Neural progenitor cell (in vitro differentiated cells): Measurements from ENCODE around the gene FTCD. TPM values are rescaled to one million over a fixed set of nuclear protein-coding genes. Genes with fewer than 3 reads are reported as not detected.
A peak's percentile ranks its signal among the peaks of the same experiment; 100 is the strongest.
"Not testable (repeated sequence)": the region's sequence is repeated elsewhere in the genome, so short reads cannot be mapped to it uniquely, and the experiment has no call there.

Experiments
- DNase-seq: peaks from one replicate; pipeline ENCODE4 v3.0.0-alpha.2; 2016; ENCODE audit warnings: low spot score
- H2AFZ ChIP-seq: fragments of 200-600 bp; sonication (generic); replicated peaks from 2 replicates; pipeline ENCODE4 v1.6.1; 2016; ENCODE audit warnings: antibody characterized with exemption
- H3F3A ChIP-seq: fragments of 200-600 bp; sonication (generic); 2 replicates; pipeline ENCODE4 v1.6.1; 2016; ENCODE audit warnings: antibody characterized with exemption, low read depth
- H3K27ac ChIP-seq: fragments of 200-600 bp; sonication (generic); 2 replicates; pipeline ENCODE4 v1.5.1; 2016; ENCODE audit warnings: mild to moderate bottlenecking
- H3K27me3 ChIP-seq: fragments of 200-600 bp; sonication (generic); 2 replicates; pipeline ENCODE4 v1.6.1; 2016; ENCODE audit warnings: mild to moderate bottlenecking, moderate library complexity
- H3K36me3 ChIP-seq: fragments of 200-600 bp; sonication (generic); 2 replicates; pipeline ENCODE4 v1.5.1; 2016
- H3K4me1 ChIP-seq: fragments of 200-600 bp; sonication (generic); 2 replicates; pipeline ENCODE4 v1.6.1; 2016; ENCODE audit warnings: mixed run types
- H3K4me2 ChIP-seq: fragments of 200-600 bp; sonication (generic); 2 replicates; pipeline ENCODE4 v1.6.1; 2016
- H3K4me3 ChIP-seq: fragments of 200-600 bp; sonication (generic); 2 replicates; pipeline ENCODE4 v1.5.1; 2016
- H3K79me2 ChIP-seq: fragments of 200-600 bp; sonication (generic); 2 replicates; pipeline ENCODE4 v1.6.1; 2016; ENCODE audit warnings: low read depth
- H3K9ac ChIP-seq: fragments of 200-600 bp; sonication (generic); 2 replicates; pipeline ENCODE4 v1.6.1; 2016
- H3K9me3 ChIP-seq: fragments of 200-600 bp; sonication (generic); 2 replicates; pipeline ENCODE4 v1.5.1; 2016; ENCODE audit warnings: low read depth
- H4K20me1 ChIP-seq: fragments of 200-600 bp; sonication (generic); 2 replicates; pipeline ENCODE4 v1.6.1; 2016; ENCODE audit warnings: low read depth
- H3K27ac Mint-ChIP-seq: 3 replicates; pipeline ENCODE4 v1.8.0; 2021; ENCODE audit warnings: mixed read lengths
- H3K27me3 Mint-ChIP-seq: 2 replicates; pipeline ENCODE4 v1.8.0; 2022; ENCODE audit warnings: low read depth, mild to moderate bottlenecking, inconsistent platforms, moderate library complexity, mixed read lengths; ENCODE audit not compliant: insufficient read depth
- H3K36me3 Mint-ChIP-seq: 3 replicates; pipeline ENCODE4 v1.8.0; 2021; ENCODE audit warnings: mixed read lengths
- H3K4me1 Mint-ChIP-seq: 3 replicates; pipeline ENCODE4 v1.8.0; 2021; ENCODE audit warnings: mixed read lengths
- H3K4me3 Mint-ChIP-seq: 3 replicates; pipeline ENCODE4 v1.8.0; 2021; ENCODE audit warnings: mild to moderate bottlenecking, moderate library complexity, mixed read lengths
- H3K9me3 Mint-ChIP-seq: 3 replicates; pipeline ENCODE4 v1.8.0; 2020; ENCODE audit warnings: mixed read lengths
- EZH2 ChIP-seq: fragments of 200-600 bp; sonication (generic); IDR thresholded peaks from 2 replicates; pipeline ENCODE4 v1.6.1; 2017; ENCODE audit warnings: antibody characterized with exemption, mild to moderate bottlenecking, moderate library complexity
- EZH2phosphoT487 ChIP-seq: fragments of 200-600 bp; sonication (generic); IDR thresholded peaks from 2 replicates; pipeline ENCODE4 v1.6.1; 2017; ENCODE audit warnings: antibody characterized with exemption
- total RNA-seq: library from RNA; depleted of rRNA; stranded (reverse); fragments of >200 nt; gene quantifications from 2 replicates; pipeline ENCODE4 v1.2.3, GENCODE V29; 2015; ENCODE audit warnings: low replicate concordance
- TF ChIP-seq, protein P1 (sequence below): fragments of 200-600 bp; sonication (generic); IDR thresholded peaks from 2 replicates; pipeline ENCODE4 v1.5.1; 2017; ENCODE audit warnings: antibody characterized with exemption, mild to moderate bottlenecking

Gene FTCD
- total RNA-seq, 1 donor from 2014 or later: not detected

DNA sequence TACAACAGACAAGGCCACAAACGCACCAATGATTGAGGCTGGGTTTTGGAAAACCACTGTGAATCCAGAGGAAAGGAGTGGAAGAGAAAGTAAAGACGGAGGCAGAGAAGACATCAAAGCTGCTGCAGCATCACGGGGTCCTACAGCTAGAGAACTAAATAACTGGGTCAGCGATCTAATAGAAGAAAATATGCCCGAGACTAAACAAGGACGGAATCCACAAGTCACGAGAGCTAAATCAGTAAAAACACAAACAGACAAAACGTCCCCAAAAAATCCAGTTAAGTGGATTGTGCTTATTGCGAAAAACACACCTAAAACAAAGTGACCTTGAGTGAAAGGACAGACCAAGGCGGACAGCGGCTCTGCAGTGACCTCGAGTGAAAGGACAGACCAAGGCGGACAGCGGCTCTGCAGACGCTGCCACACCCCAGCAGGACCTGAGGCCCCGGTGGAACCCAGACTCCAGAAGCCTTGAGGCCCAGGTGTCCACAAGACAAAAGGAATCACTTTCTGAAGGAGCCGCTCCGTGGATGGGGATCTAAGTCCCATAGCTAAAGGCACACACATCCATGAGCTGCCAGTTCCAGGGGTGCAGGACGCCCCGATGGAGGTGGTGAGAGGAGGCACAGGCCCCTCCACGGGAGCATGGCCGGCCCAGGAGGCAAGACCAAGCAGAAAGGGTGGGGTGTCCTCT lies 6.0 kb downstream of the FTCD start:
- Histone ChIP-seq H3F3A (peaks cover 15% of the 10 kb centered on the region), H4K20me1 (no peaks in the 10 kb centered on the region), H3K4me3 (no peak overlapping the region), H2AFZ (no peak overlapping the region), H3K9ac (no peak overlapping the region), H3K27me3 (no peaks in the 10 kb centered on the region), H3K36me3 (no peaks in the 10 kb centered on the region), H3K9me3 (no peaks in the 10 kb centered on the region), H3K27ac (no peak overlapping the region), H3K4me1 (peaks cover 10% of the 10 kb centered on the region), H3K79me2 (no peaks in the 10 kb centered on the region), H3K4me2 (no peak overlapping the region)
- peaks cover 17% of the 10 kb centered on the region for H3K4me1 Mint-ChIP-seq
- no peaks in the 10 kb centered on the region for H3K9me3 Mint-ChIP-seq
- no peak for DNase-seq
- peaks cover 6% of the 10 kb centered on the region for H3K27me3 Mint-ChIP-seq
- TF ChIP-seq EZH2phosphoT487: no peak
- TF ChIP-seq EZH2: no peak
- TF ChIP-seq, protein P1, sequence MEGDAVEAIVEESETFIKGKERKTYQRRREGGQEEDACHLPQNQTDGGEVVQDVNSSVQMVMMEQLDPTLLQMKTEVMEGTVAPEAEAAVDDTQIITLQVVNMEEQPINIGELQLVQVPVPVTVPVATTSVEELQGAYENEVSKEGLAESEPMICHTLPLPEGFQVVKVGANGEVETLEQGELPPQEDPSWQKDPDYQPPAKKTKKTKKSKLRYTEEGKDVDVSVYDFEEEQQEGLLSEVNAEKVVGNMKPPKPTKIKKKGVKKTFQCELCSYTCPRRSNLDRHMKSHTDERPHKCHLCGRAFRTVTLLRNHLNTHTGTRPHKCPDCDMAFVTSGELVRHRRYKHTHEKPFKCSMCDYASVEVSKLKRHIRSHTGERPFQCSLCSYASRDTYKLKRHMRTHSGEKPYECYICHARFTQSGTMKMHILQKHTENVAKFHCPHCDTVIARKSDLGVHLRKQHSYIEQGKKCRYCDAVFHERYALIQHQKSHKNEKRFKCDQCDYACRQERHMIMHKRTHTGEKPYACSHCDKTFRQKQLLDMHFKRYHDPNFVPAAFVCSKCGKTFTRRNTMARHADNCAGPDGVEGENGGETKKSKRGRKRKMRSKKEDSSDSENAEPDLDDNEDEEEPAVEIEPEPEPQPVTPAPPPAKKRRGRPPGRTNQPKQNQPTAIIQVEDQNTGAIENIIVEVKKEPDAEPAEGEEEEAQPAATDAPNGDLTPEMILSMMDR: no peak
- peak overlapping the region; percentile 13 for H3K27ac Mint-ChIP-seq
- H3K4me3 Mint-ChIP-seq: no peak overlapping the region
- H3K36me3 Mint-ChIP-seq: no peaks in the 10 kb centered on the region

DNA sequence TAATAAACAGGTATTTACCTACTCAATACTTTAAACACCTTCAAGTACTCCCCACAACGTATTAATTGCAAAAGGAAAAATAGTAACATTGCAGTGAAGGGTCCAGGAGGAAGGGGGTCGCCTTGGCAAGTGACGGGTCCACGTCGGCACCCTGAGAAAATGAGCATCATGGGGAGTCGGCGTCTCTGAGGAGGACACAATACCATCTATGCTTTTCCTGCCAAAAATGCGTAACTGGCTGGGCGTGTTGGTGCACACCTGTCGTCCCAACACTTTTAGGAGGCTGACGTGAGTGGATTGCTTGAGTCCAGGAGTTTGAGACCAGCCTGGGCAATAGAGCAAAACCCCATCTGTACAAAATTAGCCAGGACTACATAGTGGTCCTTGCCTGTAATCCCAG lies 7.3 kb downstream of the FTCD start:
- H3K4me1 Mint-ChIP-seq: peaks cover 25% of the 10 kb centered on the region
- H3K9ac ChIP-seq: no peak overlapping the region
- no peak for DNase-seq
- H3K27me3 Mint-ChIP-seq: peaks cover 6% of the 10 kb centered on the region
- H3K4me1 ChIP-seq: peaks cover 5% of the 10 kb centered on the region
- H3K27me3 ChIP-seq: peaks cover 3% of the 10 kb centered on the region
- no peak for TF ChIP-seq EZH2phosphoT487
- TF ChIP-seq EZH2: no peak
- TF ChIP-seq, protein P1: no peak
- no peaks in the 10 kb centered on the region for H3K9me3 ChIP-seq
- no peak overlapping the region for H3K27ac Mint-ChIP-seq
- no peaks in the 10 kb centered on the region for H4K20me1 ChIP-seq
- H2AFZ ChIP-seq: no peak overlapping the region
- H3K4me3 Mint-ChIP-seq: no peak overlapping the region
- no peaks in the 10 kb centered on the region for H3K9me3 Mint-ChIP-seq
- peaks cover 15% of the 10 kb centered on the region for H3F3A ChIP-seq
- no peak overlapping the region for H3K27ac ChIP-seq
- no peaks in the 10 kb centered on the region for H3K36me3 ChIP-seq
- H3K36me3 Mint-ChIP-seq: no peaks in the 10 kb centered on the region
- no peak overlapping the region for H3K4me2 ChIP-seq
- H3K79me2 ChIP-seq: no peaks in the 10 kb centered on the region
- H3K4me3 ChIP-seq: no peak overlapping the region

DNA sequence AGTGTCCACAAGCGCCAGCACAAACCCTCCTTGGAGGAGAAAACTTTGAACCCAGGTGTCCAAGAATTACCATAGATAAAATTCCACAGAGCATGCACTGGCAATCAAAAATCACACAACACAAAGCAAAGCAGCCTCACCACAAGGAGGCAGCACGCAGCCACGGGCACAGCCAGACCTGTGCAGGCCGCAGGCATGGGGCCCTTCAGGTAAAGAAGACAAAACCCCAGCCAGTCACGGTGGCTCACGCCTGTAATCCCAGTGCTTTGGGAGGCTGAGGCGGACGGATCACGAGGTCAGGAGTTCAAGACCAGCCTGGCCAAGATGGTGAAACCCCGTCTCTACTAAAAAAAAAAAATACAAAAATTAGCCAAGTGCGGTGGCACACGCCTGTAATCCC lies 8.0 kb downstream of the FTCD start:
- H3K36me3 ChIP-seq, H3K4me2 ChIP-seq, H3K79me2 ChIP-seq, H3K27ac Mint-ChIP-seq, H3K27me3 ChIP-seq, H2AFZ ChIP-seq, H3K9me3 ChIP-seq, H3K27me3 Mint-ChIP-seq, H3K4me1 ChIP-seq, H3K9ac ChIP-seq, H3K27ac ChIP-seq, H3K4me3 Mint-ChIP-seq, H3K4me3 ChIP-seq, H3K9me3 Mint-ChIP-seq, H4K20me1 ChIP-seq, H3K36me3 Mint-ChIP-seq: not testable (repeated sequence)
- TF ChIP-seq, protein P1: peak; percentile 60
- peaks cover 22% of the 10 kb centered on the region for H3K4me1 Mint-ChIP-seq
- peak; percentile 55 for DNase-seq
- H3F3A ChIP-seq: peaks cover 13% of the 10 kb centered on the region
